Stimulated activated naive CD8-positive, alpha-beta T cell treated with anti-CD3 and anti-CD28 coated beads, Interleukin-15, amount 100 ng/mL, for 72 hours (primary cell): ENCODE results near the gene NR3C2.
"Not testable (repeated sequence)": the region's sequence is repeated elsewhere in the genome, so short reads cannot be mapped to it uniquely, and the experiment has no call there.

Source experiments
- ATAC-seq: fragments of 150-1000 bp; cut with Tn5 transposase; 2 replicates; pipeline ENCODE4 v1.10.0; 2021; ENCODE audit warnings: mild to moderate bottlenecking, moderate library complexity
- DNase-seq, 2 donors: peaks; one replicate each; pipeline ENCODE4 v3.0.0; 2021 to 2022
- H3K27ac Mint-ChIP-seq, 2 donors: one replicate each; pipeline ENCODE4 v1.8.0; 2022; ENCODE audit warnings: mild to moderate bottlenecking in 2 of 2, mixed read lengths in 2 of 2, moderate library complexity in 2 of 2
- H3K27me3 Mint-ChIP-seq: one replicate; pipeline ENCODE4 v1.8.0; 2022; ENCODE audit warnings: mixed read lengths
- H3K4me1 Mint-ChIP-seq: one replicate; pipeline ENCODE4 v1.8.0; 2022; ENCODE audit warnings: mild to moderate bottlenecking, mixed read lengths
- H3K4me3 Mint-ChIP-seq, 2 donors: one replicate each; pipeline ENCODE4 v1.8.0; 2022; ENCODE audit warnings: mild to moderate bottlenecking in 2 of 2, mixed read lengths in 2 of 2, moderate library complexity in 1 of 2
- H3K9me3 Mint-ChIP-seq, 2 donors: one replicate each; pipeline ENCODE4 v1.8.0; 2022; ENCODE audit warnings: mixed read lengths in 2 of 2

NR3C2 gene

GRCh38 chr4:148103597-148104355 is 338.4 kb downstream of the NR3C2 start:
- Mint-ChIP-seq H3K27ac (peak overlapping the region in 1 of 2 donors; percentile 42), H3K4me3 (no peak overlapping the region), H3K4me1 (peaks cover 27% of the 10 kb centered on the region), H3K9me3 (no peaks in the 10 kb centered on the region), H3K27me3 (no peaks in the 10 kb centered on the region)
- ATAC-seq (no peak), DNase-seq (no peak)

GRCh38 chr4:148101790-148102189 is 340.4 kb downstream of the NR3C2 start:
- ATAC-seq (no peak), DNase-seq (no peak)
- H3K4me3 Mint-ChIP-seq, result no peak overlapping the region
- H3K27ac Mint-ChIP-seq, result no peak overlapping the region
- peaks cover 27% of the 10 kb centered on the region for H3K4me1 Mint-ChIP-seq
- H3K27me3 Mint-ChIP-seq, result no peaks in the 10 kb centered on the region
- H3K9me3 Mint-ChIP-seq, result no peaks in the 10 kb centered on the region

GRCh38 chr4:148101235-148101634 is 341.0 kb downstream of the NR3C2 start:
- DNase-seq, result peak in 1 of 2 donors; percentile 11
- Mint-ChIP-seq H3K27me3 (no peaks in the 10 kb centered on the region), H3K4me1 (peaks cover 27% of the 10 kb centered on the region), H3K9me3 (no peaks in the 10 kb centered on the region), H3K27ac (peak overlapping the region in 1 of 2 donors; percentile 63), H3K4me3 (no peak overlapping the region)
- ATAC-seq, result peak; percentile 85

GRCh38 chr4:148097801-148098200 is 344.4 kb downstream of the NR3C2 start:
- H3K4me3 Mint-ChIP-seq, result no peak overlapping the region
- H3K27me3 Mint-ChIP-seq, result no peaks in the 10 kb centered on the region
- DNase-seq (no peak), ATAC-seq (no peak)
- H3K9me3 Mint-ChIP-seq, result no peaks in the 10 kb centered on the region
- H3K27ac Mint-ChIP-seq, result peak overlapping the region; percentile 4 to 35
- H3K4me1 Mint-ChIP-seq, result peaks cover 19% of the 10 kb centered on the region

- no peaks in the 10 kb centered on the region for H3K9me3 Mint-ChIP-seq
- H3K4me1 Mint-ChIP-seq, result peaks cover 4% of the 10 kb centered on the region
- H3K27me3 Mint-ChIP-seq, result no peaks in the 10 kb centered on the region
- no peak overlapping the region for H3K27ac Mint-ChIP-seq
- no peak for ATAC-seq
- H3K4me3 Mint-ChIP-seq, result no peak overlapping the region
- no peak for DNase-seq
Measured at GRCh38 chr4:148095346-148095923, 346.8 kb downstream of the NR3C2 start.

GRCh38 chr4:148094149-148094548 is 348.1 kb downstream of the NR3C2 start:
- Mint-ChIP-seq H3K4me3 (no peak overlapping the region), H3K27me3 (no peaks in the 10 kb centered on the region), H3K9me3 (no peaks in the 10 kb centered on the region), H3K4me1 (peaks cover 4% of the 10 kb centered on the region), H3K27ac (no peak overlapping the region)
- DNase-seq (no peak), ATAC-seq (no peak)

- H3K9me3 Mint-ChIP-seq, result no peaks in the 10 kb centered on the region
- peaks cover 4% of the 10 kb centered on the region for H3K4me1 Mint-ChIP-seq
- H3K4me3 Mint-ChIP-seq, result no peak overlapping the region
- ATAC-seq (no peak), DNase-seq (no peak)
- H3K27ac Mint-ChIP-seq, result no peak overlapping the region
- no peaks in the 10 kb centered on the region for H3K27me3 Mint-ChIP-seq
Measured at GRCh38 chr4:148093065-148093464, 349.1 kb downstream of the NR3C2 start.

- Mint-ChIP-seq H3K27me3 (no peaks in the 10 kb centered on the region), H3K4me3 (no peak overlapping the region)
Measured at GRCh38 chr4:148092316-148093014, 349.7 kb downstream of the NR3C2 start.

GRCh38 chr4:148091896-148092295 is 350.3 kb downstream of the NR3C2 start:
- H3K4me3 Mint-ChIP-seq, result no peak overlapping the region
- H3K27ac Mint-ChIP-seq, result no peak overlapping the region
- H3K27me3 Mint-ChIP-seq, result no peaks in the 10 kb centered on the region

More at GRCh38 chr4:148092316-148093014, 349.7 kb downstream of the NR3C2 start:
- DNase-seq (no peak), ATAC-seq (no peak)
- H3K4me1 Mint-ChIP-seq, result peaks cover 4% of the 10 kb centered on the region
- peaks cover 0 to 6% of the 10 kb centered on the region in 2 donors for H3K9me3 Mint-ChIP-seq
- H3K27ac Mint-ChIP-seq, result no peak overlapping the region

GRCh38 chr4:148090503-148091476 is 351.4 kb downstream of the NR3C2 start:
- no peaks in the 10 kb centered on the region for H3K27me3 Mint-ChIP-seq
- no peak for DNase-seq
- ATAC-seq, result peak; percentile 15
- no peak overlapping the region for H3K27ac Mint-ChIP-seq
- no peaks in the 10 kb centered on the region for H3K4me1 Mint-ChIP-seq
- no peak overlapping the region for H3K4me3 Mint-ChIP-seq
- H3K9me3 Mint-ChIP-seq, result peaks cover 0 to 13% of the 10 kb centered on the region in 2 donors

More at GRCh38 chr4:148091896-148092295, 350.3 kb downstream of the NR3C2 start:
- Mint-ChIP-seq H3K4me1 (peaks cover 4% of the 10 kb centered on the region), H3K9me3 (peaks cover 0 to 11% of the 10 kb centered on the region in 2 donors)
- no peak for DNase-seq
- ATAC-seq, result no peak

GRCh38 chr4:148090029-148090428 is 352.2 kb downstream of the NR3C2 start:
- H3K9me3 Mint-ChIP-seq, result peaks cover 6 to 20% of the 10 kb centered on the region in 2 donors
- no peak overlapping the region for H3K4me3 Mint-ChIP-seq
- no peak overlapping the region for H3K27ac Mint-ChIP-seq
- no peaks in the 10 kb centered on the region for H3K4me1 Mint-ChIP-seq
- H3K27me3 Mint-ChIP-seq, result no peaks in the 10 kb centered on the region
- ATAC-seq (no peak), DNase-seq (no peak)

- Mint-ChIP-seq H3K27me3 (no peaks in the 10 kb centered on the region), H3K27ac (no peak overlapping the region), H3K4me1 (no peaks in the 10 kb centered on the region), H3K9me3 (peaks cover 10 to 24% of the 10 kb centered on the region in 2 donors), H3K4me3 (no peak overlapping the region)
- DNase-seq (no peak), ATAC-seq (no peak)
Measured at GRCh38 chr4:148089624-148090023, 352.6 kb downstream of the NR3C2 start.

GRCh38 chr4:148083073-148083472 is 359.1 kb downstream of the NR3C2 start:
- Mint-ChIP-seq H3K27ac (peak overlapping the region in 1 of 2 donors; percentile 49), H3K9me3 (peaks cover 17 to 39% of the 10 kb centered on the region in 2 donors)
- not testable (repeated sequence) for H3K27me3 Mint-ChIP-seq, H3K4me3 Mint-ChIP-seq, H3K4me1 Mint-ChIP-seq, ATAC-seq, DNase-seq

GRCh38 chr4:148081745-148082144 is 360.5 kb downstream of the NR3C2 start:
- peak; percentile 28 for ATAC-seq
- no peak for DNase-seq
- H3K27me3 Mint-ChIP-seq, result no peaks in the 10 kb centered on the region
- no peak overlapping the region for H3K4me3 Mint-ChIP-seq
- peak overlapping the region in 1 of 2 donors; percentile 4 for H3K27ac Mint-ChIP-seq
- peaks cover 22 to 26% of the 10 kb centered on the region in 2 donors for H3K9me3 Mint-ChIP-seq
- no peaks in the 10 kb centered on the region for H3K4me1 Mint-ChIP-seq

GRCh38 chr4:148081267-148081666 is 360.9 kb downstream of the NR3C2 start:
- Mint-ChIP-seq H3K4me1 (no peaks in the 10 kb centered on the region), H3K27me3 (no peaks in the 10 kb centered on the region), H3K27ac (no peak overlapping the region), H3K9me3 (peaks cover 24 to 29% of the 10 kb centered on the region in 2 donors), H3K4me3 (no peak overlapping the region)
- ATAC-seq (no peak), DNase-seq (no peak)
